B cell (primary cell): ENCODE results near the gene ADAMTSL4.
"Not testable (repeated sequence)": the region's sequence is repeated elsewhere in the genome, so short reads cannot be mapped to it uniquely, and the experiment has no call there.

Source experiments
- CTCF ChIP-seq: fragments of 200-600 bp; IDR thresholded peaks from one replicate; pipeline ENCODE4 v1.8.0; 2022; ENCODE audit warnings: antibody characterized with exemption, mild to moderate bottlenecking
- EZH2 ChIP-seq: IDR thresholded peaks from 2 replicates; pipeline ENCODE4 v1.6.1; 2012; ENCODE audit warnings: borderline replicate concordance, low read depth, mild to moderate bottlenecking, moderate library complexity, low read length; ENCODE audit not compliant: insufficient read depth, poor library complexity, severe bottlenecking

- not testable (repeated sequence) for TF ChIP-seq EZH2, CTCF
These were observed 24.5 kb downstream of the ADAMTSL4 start for GRCh38 chr1:150573648-150574071.
